ENCODE data around the gene PYM1.

PYM1 gene

DNA sequence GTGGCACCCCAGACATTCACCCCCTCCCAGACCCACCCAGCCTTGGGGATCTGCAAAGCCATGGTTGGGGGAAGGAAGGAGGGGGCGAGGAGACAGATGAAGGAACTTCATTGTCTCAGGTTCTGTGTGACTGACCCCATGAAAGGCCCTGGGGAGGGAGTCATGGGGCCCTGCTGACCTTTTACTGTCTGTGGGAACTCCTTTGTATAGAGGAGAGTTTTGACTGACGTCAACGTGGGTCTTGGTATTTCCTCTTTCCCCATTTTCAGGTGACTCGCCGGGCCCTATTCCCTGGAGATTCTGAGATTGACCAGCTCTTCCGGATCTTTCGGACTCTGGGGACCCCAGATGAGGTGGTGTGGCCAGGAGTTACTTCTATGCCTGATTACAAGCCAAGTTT is 43.1 kb upstream of the PYM1 start:
- DNase-seq (ENCODE audit: low read depth) = no peak
- no peak for TF ChIP-seq CTCF (IDR thresholded peaks at IDR 0.05; ENCODE audit: low read depth, low read length, missing control alignments)
- no peak overlapping the region for H3K4me3 ChIP-seq (ENCODE audit: low read depth, low read length)

- no peak overlapping the region for H3K4me3 ChIP-seq (ENCODE audit: low read depth, low read length)
- no peak for DNase-seq (ENCODE audit: low read depth)
- no peak for TF ChIP-seq CTCF (IDR thresholded peaks at IDR 0.05; ENCODE audit: low read depth, low read length, missing control alignments)
Observed at GRCh38 chr12:55969356-55969755, 41.7 kb upstream of the PYM1 start.

- TF ChIP-seq CTCF (IDR thresholded peaks at IDR 0.05; ENCODE audit: low read depth, low read length, missing control alignments) = no peak
- H3K4me3 ChIP-seq (ENCODE audit: low read depth, low read length) = peak within 1 kb of the TSS; percentile 58
- DNase-seq (ENCODE audit: low read depth) = no peak
Observed at GRCh38 chr12:55966408-55967281, 39.0 kb upstream of the PYM1 start, which contains the start of gene CDK2. Gene CDK2, plus strand, starts transcription at chr12:55966830. Its CDS starts 179 bp downstream, at chr12:55967009.

DNA sequence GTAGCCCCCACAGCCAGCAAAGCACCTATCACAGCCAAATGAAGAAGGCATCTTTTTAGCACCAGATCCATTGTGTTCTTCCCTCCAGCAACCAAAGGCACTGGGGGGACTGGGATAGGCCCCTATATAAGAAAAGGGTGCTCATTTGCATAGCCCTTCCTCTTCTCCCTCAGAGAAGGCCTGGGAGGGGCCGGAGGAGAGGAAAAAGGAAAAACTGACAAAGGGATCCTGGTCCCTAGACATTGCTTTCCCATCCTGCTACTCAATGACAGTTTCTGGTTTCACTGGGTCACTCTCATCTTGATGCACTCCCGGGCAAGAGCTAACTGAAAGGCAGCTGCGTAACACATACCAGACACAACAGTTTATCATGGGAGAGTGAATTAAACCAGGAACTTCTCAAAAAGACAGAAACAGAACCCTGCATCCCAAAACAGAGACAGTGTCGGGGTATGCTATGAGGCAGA is 38.3 kb upstream of the PYM1 start, which contains the start of gene PMEL:
Gene PMEL, minus strand, starts transcription at position 102 of the 467 bp plus-strand sequence. Its CDS starts 31 bp downstream, at position 71.
- H3K4me3 ChIP-seq (ENCODE audit: low read depth, low read length) = peak within 1 kb of the TSS; percentile 58
- DNase-seq (ENCODE audit: low read depth) = no peak
- TF ChIP-seq CTCF (IDR thresholded peaks at IDR 0.05; ENCODE audit: low read depth, low read length, missing control alignments) = no peak

GRCh38 chr12:55965240-55965639 is 37.5 kb upstream of the PYM1 start:
- TF ChIP-seq CTCF (IDR thresholded peaks at IDR 0.05; ENCODE audit: low read depth, low read length, missing control alignments) = no peak
- no peak for DNase-seq (ENCODE audit: low read depth)
- H3K4me3 ChIP-seq (ENCODE audit: low read depth, low read length) = no peak overlapping the region

GRCh38 chr12:55963760-55964159 is 36.1 kb upstream of the PYM1 start:
- no peak for DNase-seq (ENCODE audit: low read depth)
- H3K4me3 ChIP-seq (ENCODE audit: low read depth, low read length) = no peak overlapping the region
- no peak for TF ChIP-seq CTCF (IDR thresholded peaks at IDR 0.05; ENCODE audit: low read depth, low read length, missing control alignments)

Data from GM12864 (cell line).